ENCODE data around the gene REG3A.

The REG3A gene

DNA sequence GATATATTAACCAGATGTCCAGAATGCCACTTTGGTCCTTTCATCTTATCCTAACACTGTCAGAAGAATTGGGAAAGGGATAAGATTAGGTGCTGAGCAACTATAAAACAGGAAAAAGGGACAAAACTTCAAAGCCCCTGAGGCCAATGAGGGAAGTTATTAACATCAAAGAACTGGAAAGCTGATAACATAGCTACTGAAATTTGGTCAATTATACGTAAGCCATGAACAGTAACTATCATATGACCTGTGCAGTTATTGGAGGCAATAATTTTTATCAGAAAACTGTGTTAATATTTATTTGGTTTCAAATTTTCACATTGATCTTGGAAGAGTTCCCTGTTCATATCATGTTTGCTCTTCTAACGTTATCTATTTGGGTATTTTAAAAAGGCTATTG lies 2.6 kb upstream of the REG3A start:
- no peaks in the 10 kb centered on the region for H3K27me3 ChIP-seq (replicated peaks; ENCODE audit: control insufficient read depth, insufficient read depth, low read length)
- H3K4me3 ChIP-seq (replicated peaks; ENCODE audit: low read depth, low read length): no peak overlapping the region
- no peaks in the 10 kb centered on the region for H3K36me3 ChIP-seq (ENCODE audit: control insufficient read depth, insufficient read depth, low read length)
- TF ChIP-seq, protein P1, sequence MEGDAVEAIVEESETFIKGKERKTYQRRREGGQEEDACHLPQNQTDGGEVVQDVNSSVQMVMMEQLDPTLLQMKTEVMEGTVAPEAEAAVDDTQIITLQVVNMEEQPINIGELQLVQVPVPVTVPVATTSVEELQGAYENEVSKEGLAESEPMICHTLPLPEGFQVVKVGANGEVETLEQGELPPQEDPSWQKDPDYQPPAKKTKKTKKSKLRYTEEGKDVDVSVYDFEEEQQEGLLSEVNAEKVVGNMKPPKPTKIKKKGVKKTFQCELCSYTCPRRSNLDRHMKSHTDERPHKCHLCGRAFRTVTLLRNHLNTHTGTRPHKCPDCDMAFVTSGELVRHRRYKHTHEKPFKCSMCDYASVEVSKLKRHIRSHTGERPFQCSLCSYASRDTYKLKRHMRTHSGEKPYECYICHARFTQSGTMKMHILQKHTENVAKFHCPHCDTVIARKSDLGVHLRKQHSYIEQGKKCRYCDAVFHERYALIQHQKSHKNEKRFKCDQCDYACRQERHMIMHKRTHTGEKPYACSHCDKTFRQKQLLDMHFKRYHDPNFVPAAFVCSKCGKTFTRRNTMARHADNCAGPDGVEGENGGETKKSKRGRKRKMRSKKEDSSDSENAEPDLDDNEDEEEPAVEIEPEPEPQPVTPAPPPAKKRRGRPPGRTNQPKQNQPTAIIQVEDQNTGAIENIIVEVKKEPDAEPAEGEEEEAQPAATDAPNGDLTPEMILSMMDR (IDR thresholded peaks at IDR 0.05; ENCODE audit: insufficient read depth, low read length, poor library complexity, severe bottlenecking): no peak
- no peak for DNase-seq (ENCODE audit: extremely low read depth, insufficient read length)

DNA sequence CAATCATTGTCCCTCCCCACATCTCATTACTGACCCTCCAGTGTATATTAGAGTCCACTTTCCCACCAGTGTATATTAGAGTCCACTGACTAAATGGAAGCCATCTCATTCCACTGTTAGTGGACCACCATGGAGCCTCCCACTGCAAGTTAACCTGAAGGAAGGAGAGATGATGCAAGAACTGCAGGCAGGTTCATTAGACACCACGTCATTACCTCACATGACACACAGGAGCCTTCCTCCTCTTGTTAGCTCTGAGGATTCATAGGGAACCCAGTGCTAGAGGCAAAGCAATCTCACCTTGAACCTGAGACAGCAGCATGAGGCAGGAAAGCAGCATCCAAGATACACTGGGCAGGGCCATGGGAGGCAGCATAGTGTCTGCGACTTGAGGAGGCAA lies 523 bp downstream of the REG3A start:
- Histone ChIP-seq H3K36me3 (ENCODE audit: control insufficient read depth, insufficient read depth, low read length) (no peaks in the 10 kb centered on the region), H3K27me3 (replicated peaks; ENCODE audit: control insufficient read depth, insufficient read depth, low read length) (no peaks in the 10 kb centered on the region), H3K4me3 (replicated peaks; ENCODE audit: low read depth, low read length) (no peak overlapping the region)
- DNase-seq (ENCODE audit: extremely low read depth, insufficient read length): no peak
- TF ChIP-seq, protein P1 (IDR thresholded peaks at IDR 0.05; ENCODE audit: insufficient read depth, low read length, poor library complexity, severe bottlenecking): no peak

DNA sequence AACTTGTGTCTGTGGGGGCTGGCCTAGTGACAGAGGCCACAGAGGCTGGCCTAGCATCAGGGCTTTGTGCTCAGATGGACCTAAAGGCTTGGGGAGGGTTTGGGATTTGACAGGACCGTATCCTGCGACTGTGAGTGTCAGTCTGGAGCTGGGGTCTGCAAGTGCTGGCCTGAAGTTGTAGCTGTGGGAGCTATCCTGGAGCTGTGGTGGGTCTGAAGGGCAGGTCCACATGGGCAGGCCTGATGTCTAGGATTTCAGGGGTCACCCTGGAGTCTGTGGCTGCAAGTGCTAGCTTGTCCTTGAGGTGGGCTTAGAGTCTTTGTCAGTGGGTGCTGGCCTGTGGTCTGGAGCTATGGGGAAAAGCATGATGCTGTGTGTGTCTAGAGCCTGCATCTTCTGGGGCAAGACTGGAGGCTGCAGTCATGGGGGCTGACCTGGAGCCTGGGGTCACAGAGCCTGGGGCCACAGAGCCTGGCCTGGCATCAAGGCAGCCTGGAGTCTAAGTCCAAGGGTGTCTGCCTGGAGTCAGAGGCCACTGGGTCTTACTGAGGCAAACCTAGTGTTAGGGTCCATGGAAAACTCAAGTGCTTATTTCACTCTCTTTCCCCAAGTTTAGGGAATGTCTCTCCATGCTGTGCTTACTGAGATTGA lies 3.6 kb downstream of the REG3A start:
- DNase-seq (ENCODE audit: extremely low read depth, insufficient read length): no peak
- Histone ChIP-seq H3K4me3 (replicated peaks; ENCODE audit: low read depth, low read length) (no peak overlapping the region), H3K27me3 (replicated peaks; ENCODE audit: control insufficient read depth, insufficient read depth, low read length) (no peaks in the 10 kb centered on the region), H3K36me3 (ENCODE audit: control insufficient read depth, insufficient read depth, low read length) (no peaks in the 10 kb centered on the region)
- TF ChIP-seq, protein P1 (IDR thresholded peaks at IDR 0.05; ENCODE audit: insufficient read depth, low read length, poor library complexity, severe bottlenecking): no peak

DNA sequence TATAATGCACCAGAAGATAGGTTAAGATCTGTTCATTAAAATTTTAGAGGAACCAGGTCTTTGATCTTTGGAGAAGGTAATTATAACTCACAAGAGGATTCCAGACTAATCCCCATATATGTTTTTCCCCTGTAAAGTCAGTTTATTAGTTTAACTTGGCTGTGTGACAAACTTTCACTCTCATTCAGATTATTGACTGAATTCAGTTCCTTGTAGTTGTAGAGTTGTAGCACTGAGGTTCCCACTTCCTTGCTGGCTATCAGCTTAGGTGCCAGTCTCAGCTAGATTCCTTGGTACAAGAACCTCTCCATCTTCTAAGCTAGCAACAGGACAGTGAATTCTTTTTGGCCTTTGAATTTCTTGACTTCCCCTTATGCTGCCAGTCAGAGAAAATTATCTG lies 20.1 kb downstream of the REG3A start:
- no peak for DNase-seq (ENCODE audit: extremely low read depth, insufficient read length)
- Histone ChIP-seq H3K4me3 (replicated peaks; ENCODE audit: low read depth, low read length) (no peak overlapping the region), H3K36me3 (ENCODE audit: control insufficient read depth, insufficient read depth, low read length) (no peaks in the 10 kb centered on the region), H3K27me3 (replicated peaks; ENCODE audit: control insufficient read depth, insufficient read depth, low read length) (no peaks in the 10 kb centered on the region)
- TF ChIP-seq, protein P1 (IDR thresholded peaks at IDR 0.05; ENCODE audit: insufficient read depth, low read length, poor library complexity, severe bottlenecking): no peak

DNA sequence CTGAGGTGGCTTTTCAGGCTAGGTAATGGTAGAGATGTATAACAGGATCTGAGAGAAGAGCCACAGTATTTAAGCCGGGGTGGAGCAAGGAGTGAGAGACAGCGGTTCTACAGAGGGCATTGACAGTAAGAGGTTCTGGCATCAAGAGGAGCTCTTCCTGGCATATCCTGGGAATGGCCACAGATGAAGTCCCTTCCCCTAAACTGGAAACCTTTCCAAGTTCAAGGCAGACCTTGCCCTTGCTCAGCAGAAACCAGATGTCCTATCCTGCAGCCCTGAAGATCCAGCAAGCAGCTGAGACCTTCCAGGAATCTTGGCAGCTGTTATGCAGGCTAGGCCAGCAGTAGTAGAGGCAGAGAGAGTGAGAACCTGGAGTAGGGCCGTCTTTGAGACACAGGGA lies 21.2 kb downstream of the REG3A start:
- H3K27me3 ChIP-seq (replicated peaks; ENCODE audit: control insufficient read depth, insufficient read depth, low read length): no peaks in the 10 kb centered on the region
- no peak for DNase-seq (ENCODE audit: extremely low read depth, insufficient read length)
- H3K4me3 ChIP-seq (replicated peaks; ENCODE audit: low read depth, low read length): no peak overlapping the region
- no peaks in the 10 kb centered on the region for H3K36me3 ChIP-seq (ENCODE audit: control insufficient read depth, insufficient read depth, low read length)
- TF ChIP-seq, protein P1 (IDR thresholded peaks at IDR 0.05; ENCODE audit: insufficient read depth, low read length, poor library complexity, severe bottlenecking): no peak

DNA sequence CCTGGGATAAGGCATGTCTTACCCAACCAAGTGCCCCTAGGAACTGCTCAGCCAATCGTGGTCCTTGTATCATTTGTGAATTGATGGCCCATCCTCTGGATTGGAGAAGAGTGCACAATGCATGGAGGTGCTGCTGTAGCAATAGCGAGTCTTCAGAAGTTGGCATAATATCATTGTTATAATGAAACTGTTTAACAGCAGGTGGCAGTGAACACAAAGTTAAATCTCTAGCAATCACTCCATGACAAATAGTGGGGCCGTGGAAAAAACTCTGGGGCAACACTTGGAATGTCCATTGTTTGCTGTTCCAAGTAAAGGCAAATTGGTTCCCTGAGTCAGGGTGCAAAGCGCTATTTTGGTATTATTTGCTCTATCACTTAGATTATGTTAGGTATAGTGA lies 27.9 kb downstream of the REG3A start:
- H3K36me3 ChIP-seq (ENCODE audit: control insufficient read depth, insufficient read depth, low read length): no peaks in the 10 kb centered on the region
- no peak for DNase-seq (ENCODE audit: extremely low read depth, insufficient read length)
- TF ChIP-seq, protein P1 (IDR thresholded peaks at IDR 0.05; ENCODE audit: insufficient read depth, low read length, poor library complexity, severe bottlenecking): no peak
- no peaks in the 10 kb centered on the region for H3K27me3 ChIP-seq (replicated peaks; ENCODE audit: control insufficient read depth, insufficient read depth, low read length)
- no peak overlapping the region for H3K4me3 ChIP-seq (replicated peaks; ENCODE audit: low read depth, low read length)

All from GM06990 (cell line).